GM12878 (cell line): ENCODE measurements around the gene PDCD2. TPM values are rescaled to one million over a fixed set of nuclear protein-coding genes. Genes with fewer than 3 reads are reported as not detected.

ENCODE experiments used
- ATAC-seq: fragments of 200-7000 bp; cut with Tn5 transposase; 3 replicates; pipeline ENCODE4 v1.9.1; 2020; ENCODE audit warnings: mild to moderate bottlenecking, moderate library complexity
- BruUV-seq: library from RNA; stranded (reverse); fragments of 400-500 nt; replicated peaks from 2 replicates; lab custom pipeline; 2021; lab: Mats Ljungman, UMichigan
- CTCF ChIA-PET: fragments of 300-600 bp; sonication (Branson Sonifier 250); formaldehyde crosslinking; extraction: SDS; loops from one replicate; lab custom pipeline; 2021; ENCODE audit warnings: inconsistent platforms; lab: Yijun Ruan, JAX
- POLR2A ChIA-PET: fragments of 350-600 bp; formaldehyde crosslinking; extraction: SDS; loops from one replicate; lab custom pipeline; 2021; ENCODE audit warnings: inconsistent platforms; lab: Charles Lee
- RAD21 ChIA-PET: fragments of 300-600 bp; sonication (Branson Sonifier 250); formaldehyde crosslinking; loops from one replicate; lab custom pipeline; 2023; ENCODE audit warnings: antibody characterized with exemption; ENCODE audit not compliant: unreplicated experiment; lab: Charles Lee
- SMC1A ChIA-PET: fragments of 300-600 bp; sonication (Branson Sonifier 250); formaldehyde crosslinking; loops from one replicate; lab custom pipeline; 2023; ENCODE audit not compliant: unreplicated experiment, uncharacterized antibody; lab: Charles Lee
- DNase-seq: peaks from one replicate; pipeline ENCODE4 v3.0.0-alpha.2; 2011; ENCODE audit warnings: low read depth, low spot score
- FAIRE-seq: peaks from 3 replicates; lab custom pipeline; 2011; peaks lifted over from hg19 to GRCh38; lab: Jason Lieb, UNC
- H2AFZ ChIP-seq: 2 replicates; pipeline ENCODE4 v1.6.0; 2011; ENCODE audit warnings: low read depth, low read length, control low read depth; ENCODE audit not compliant: control insufficient read depth
- H3K27ac ChIP-seq: 2 replicates; pipeline ENCODE4 v1.5.1; 2011; ENCODE audit warnings: control low read depth; ENCODE audit not compliant: control insufficient read depth, insufficient read depth
- H3K27me3 ChIP-seq, 2 experiments: replicated peaks in 1 of 2; 2 replicates each; pipeline versions ENCODE4 v1.6.0 to v1.6.1; 2011; ENCODE audit warnings: low read length in 1 of 2; ENCODE audit not compliant: control insufficient read depth in 2 of 2, insufficient read depth in 2 of 2
- H3K36me3 ChIP-seq, 2 experiments: 2 replicates each; pipeline ENCODE4 v1.5.1; 2011; ENCODE audit warnings: low read length in 1 of 2; ENCODE audit not compliant: control insufficient read depth in 2 of 2, insufficient read depth in 2 of 2
- H3K4me1 ChIP-seq: 2 replicates; pipeline ENCODE4 v1.6.1; 2011; ENCODE audit warnings: mild to moderate bottlenecking, low read length, moderate library complexity, mixed read lengths; ENCODE audit not compliant: control insufficient read depth, insufficient read depth
- H3K4me2 ChIP-seq: 2 replicates; pipeline ENCODE4 v1.6.0; 2011; ENCODE audit warnings: control low read depth; ENCODE audit not compliant: control insufficient read depth, insufficient read depth
- H3K4me3 ChIP-seq: fragments of 200-600 bp; sonication (generic); 2 replicates; pipeline ENCODE4 v1.5.1; 2016
- H3K79me2 ChIP-seq: 2 replicates; pipeline ENCODE4 v1.6.0; 2011; ENCODE audit warnings: low read length; ENCODE audit not compliant: control insufficient read depth, insufficient read depth
- H3K9ac ChIP-seq: 2 replicates; pipeline ENCODE4 v1.8.0; 2011; ENCODE audit warnings: low read length, control low read depth, mixed read lengths; ENCODE audit not compliant: control insufficient read depth, insufficient read depth
- H3K9me3 ChIP-seq: replicated peaks from 3 replicates; pipeline ENCODE4 v1.5.1; 2011; ENCODE audit warnings: mild to moderate bottlenecking, low read length; ENCODE audit not compliant: control insufficient read depth, insufficient read depth
- H4K20me1 ChIP-seq: 2 replicates; pipeline ENCODE4 v1.6.0; 2011; ENCODE audit not compliant: control insufficient read depth, insufficient read depth
- ATF2 ChIP-seq: IDR thresholded peaks from 2 replicates; pipeline ENCODE4 v1.6.1; 2012; ENCODE audit warnings: low read length, inconsistent platforms
- BCL11A ChIP-seq: IDR thresholded peaks from 2 replicates; pipeline ENCODE4 v1.6.1; 2011; ENCODE audit warnings: low read depth, low read length
- BRCA1 ChIP-seq: IDR thresholded peaks from 2 replicates; pipeline ENCODE4 v1.6.1; 2011; ENCODE audit warnings: low read depth, low read length, improper control_type of control experiment
- POLR2AphosphoS2 ChIP-seq: IDR thresholded peaks from 2 replicates; pipeline ENCODE4 v1.6.1; 2011; ENCODE audit warnings: low read depth, mild to moderate bottlenecking, low read length, improper control_type of control experiment, moderate library complexity
- SRF ChIP-seq, 2 experiments: IDR thresholded peaks; 2 replicates each; pipeline ENCODE4 v1.6.1; 2011; ENCODE audit warnings: low read depth in 2 of 2, low read length in 2 of 2, mild to moderate bottlenecking in 1 of 2, moderate library complexity in 1 of 2
- ZNF24 ChIP-seq: fragments of 450-650 bp; IDR thresholded peaks from 2 replicates; pipeline ENCODE4 v1.6.1; 2017; ENCODE audit warnings: antibody characterized with exemption, mild to moderate bottlenecking
- WGBS: methylation state at CpG from one replicate; pipeline ENCODE4 v1.1.6; 2016; ENCODE audit warnings: low lambda C conversion rate; ENCODE audit not compliant: insufficient replicate concordance, insufficient coverage; ENCODE audit errors: missing lambda C conversion rate; 5-methylcytosine and 5-hydroxymethylcytosine counted together
- in situ Hi-C: fragments of 300-500 bp; cut with MboI; formaldehyde crosslinking; loops from 9 replicates; pipeline ENCODE4 v1.14.3; 2018; ENCODE audit warnings: mixed read lengths
- intact Hi-C: fragments of 100-400 bp; cut with micrococcal nuclease; formaldehyde crosslinking; loops from one replicate; pipeline ENCODE4 v1.14.2; 2022; ENCODE audit not compliant: unreplicated experiment
- polyA plus RNA-seq, 11 experiments: library from polyadenylated mRNA; depleted of rRNA in 4 of 11; unstranded in 6 of 11; stranded (reverse) in 5 of 11; fragments of >200 nt; fragmentation: Nextera tagmentation in 4 of 11; fragmentation: Illumina TruSeq in 1 of 11; extraction: Ambion mirVana in 4 of 11; extraction: Trizol in 1 of 11; gene quantifications; 1 replicate in 1 of 11; 2 replicates in 10 of 11; pipeline versions ENCODE4 v1.2.1 to v1.2.3, GENCODE V29; 2011 to 2016; ENCODE audit warnings: inconsistent platforms in 2 of 11, missing spikeins in 2 of 11, low read depth in 1 of 11
- total RNA-seq, 4 experiments: library from RNA; depleted of rRNA in 3 of 4; stranded (reverse); fragments of >200 nt in 3 of 4; fragmentation: Illumina TruSeq in 1 of 4; extraction: Trizol in 1 of 4; gene quantifications; 2 replicates each; pipeline versions ENCODE4 v1.2.1 to v1.2.3, GENCODE V29; 2013 to 2021

Gene PDCD2
- total and polyA plus RNA-seq, 10 of the 15 experiments (the other 5 are each of a cell fraction or from before 2014, with no cell fraction given), result 27.4 to 154 (median 101) TPM

GRCh38 chr6:170525795-170526194 is 58.6 kb downstream of the PDCD2 start:
- no peak for DNase-seq
- no peaks in the 10 kb centered on the region for H4K20me1 ChIP-seq
- H3K4me1 ChIP-seq, result no peaks in the 10 kb centered on the region
- ChIA-PET CTCF (interaction anchor here (1.0 kb wide), 1 partner anchor 736 kb away, joined by 4 read pairs; no protein-coding TSS in a partner anchor), POLR2A (no interaction called here), SMC1A (interaction anchor here (0.9 to 1.2 kb wide), 2 partner anchors 694 to 720 kb away, joined by 3 to 4 read pairs; no protein-coding TSS in a partner anchor), RAD21 (interaction anchor here (1.0 kb wide), 1 partner anchor 9 kb away, joined by 4 read pairs; no protein-coding TSS in a partner anchor)
- ATAC-seq, result no peak
- intact Hi-C loops, result no loop called here
- no peaks in the 10 kb centered on the region for H3K27me3 ChIP-seq
- no peaks in the 10 kb centered on the region for H3K36me3 ChIP-seq
- H3K9ac ChIP-seq, result no peak overlapping the region
- no peaks in the 10 kb centered on the region for H3K9me3 ChIP-seq
- no TSS peak for BruUV-seq
- TF ChIP-seq ATF2 (no peak), POLR2AphosphoS2 (no peak), BCL11A (no peak), BRCA1 (no peak), SRF (IDR thresholded peaks at IDR 0.05; ENCODE audit: low read depth in 2 of 2, low read length in 2 of 2) (no peak), ZNF24 (no peak)
- H3K4me2 ChIP-seq, result no peak overlapping the region
- WGBS, result 68% methylated on average over 7 of the region's 7 CpGs
- in situ Hi-C loops, result loop anchor here (5.0 kb wide), 1 partner anchor 1633 kb away; no protein-coding TSS in a partner anchor
- no peak overlapping the region for H3K4me3 ChIP-seq
- H3K79me2 ChIP-seq, result no peaks in the 10 kb centered on the region
- H2AFZ ChIP-seq, result no peak overlapping the region
- H3K27ac ChIP-seq, result no peak overlapping the region
- FAIRE-seq, result no peak

Other genes starting within 250 kb of the PDCD2 start
- 303 and 374 TPM in 2 replicates for gene PSMB1, start 31.3 kb downstream of the PDCD2 start, total RNA-seq (2014; rRNA removed)
- gene PSMB1, start 31.3 kb downstream of the PDCD2 start, total RNA-seq (2014; rRNA removed; fragmentation: Illumina TruSeq; extraction: Trizol), result 298 and 303 TPM in 2 replicates
- gene PSMB1, start 31.3 kb downstream of the PDCD2 start, total RNA-seq (2021), result 205 and 208 TPM in 2 replicates
- 453 and 491 TPM in 2 replicates for gene PSMB1, start 31.3 kb downstream of the PDCD2 start, polyA plus RNA-seq (2011; rRNA removed)
- gene PSMB1, start 31.3 kb downstream of the PDCD2 start, polyA plus RNA-seq (2014; fragmentation: Illumina TruSeq; extraction: Trizol), result 240 and 265 TPM in 2 replicates
- 1,000 to 10,000 TPM; 1,185 to 1,317 TPM for gene PSMB1, start 31.3 kb downstream of the PDCD2 start, polyA plus RNA-seq (2014; fragmentation: Nextera tagmentation; extraction: Ambion mirVana)
- 401 and 525 TPM in 2 replicates for gene PSMB1, start 31.3 kb downstream of the PDCD2 start, polyA plus RNA-seq (2014; rRNA removed)
- gene PSMB1, start 31.3 kb downstream of the PDCD2 start, polyA plus RNA-seq (2016; fragmentation: Nextera tagmentation; extraction: Ambion mirVana), result 100 to 1,000 TPM; 636 to 654 TPM
- 27.1 and 30.6 TPM in 2 replicates for gene TBP, start 30.3 kb downstream of the PDCD2 start, total RNA-seq (2014; rRNA removed)
- 13.6 and 15.0 TPM in 2 replicates for gene TBP, start 30.3 kb downstream of the PDCD2 start, total RNA-seq (2014; rRNA removed; fragmentation: Illumina TruSeq; extraction: Trizol)
- gene TBP, start 30.3 kb downstream of the PDCD2 start, total RNA-seq (2021), result 18.3 and 19.6 TPM in 2 replicates
- 20.8 and 27.4 TPM in 2 replicates for gene TBP, start 30.3 kb downstream of the PDCD2 start, polyA plus RNA-seq (2011; rRNA removed)
- 24.6 and 25.6 TPM in 2 replicates for gene TBP, start 30.3 kb downstream of the PDCD2 start, polyA plus RNA-seq (2014; fragmentation: Illumina TruSeq; extraction: Trizol)
- 10 to 100 TPM; 26.0 to 35.5 TPM for gene TBP, start 30.3 kb downstream of the PDCD2 start, polyA plus RNA-seq (2014; fragmentation: Nextera tagmentation; extraction: Ambion mirVana)
- gene TBP, start 30.3 kb downstream of the PDCD2 start, polyA plus RNA-seq (2014; rRNA removed), result 24.2 and 31.0 TPM in 2 replicates
- 10 to 100 TPM; 32.4 to 39.5 TPM for gene TBP, start 30.3 kb downstream of the PDCD2 start, polyA plus RNA-seq (2016; fragmentation: Nextera tagmentation; extraction: Ambion mirVana)